ENCODE results near the gene RPL28.
"Not testable (repeated sequence)": the region's sequence is repeated elsewhere in the genome, so short reads cannot be mapped to it uniquely, and the experiment has no call there.

Gene RPL28

DNA sequence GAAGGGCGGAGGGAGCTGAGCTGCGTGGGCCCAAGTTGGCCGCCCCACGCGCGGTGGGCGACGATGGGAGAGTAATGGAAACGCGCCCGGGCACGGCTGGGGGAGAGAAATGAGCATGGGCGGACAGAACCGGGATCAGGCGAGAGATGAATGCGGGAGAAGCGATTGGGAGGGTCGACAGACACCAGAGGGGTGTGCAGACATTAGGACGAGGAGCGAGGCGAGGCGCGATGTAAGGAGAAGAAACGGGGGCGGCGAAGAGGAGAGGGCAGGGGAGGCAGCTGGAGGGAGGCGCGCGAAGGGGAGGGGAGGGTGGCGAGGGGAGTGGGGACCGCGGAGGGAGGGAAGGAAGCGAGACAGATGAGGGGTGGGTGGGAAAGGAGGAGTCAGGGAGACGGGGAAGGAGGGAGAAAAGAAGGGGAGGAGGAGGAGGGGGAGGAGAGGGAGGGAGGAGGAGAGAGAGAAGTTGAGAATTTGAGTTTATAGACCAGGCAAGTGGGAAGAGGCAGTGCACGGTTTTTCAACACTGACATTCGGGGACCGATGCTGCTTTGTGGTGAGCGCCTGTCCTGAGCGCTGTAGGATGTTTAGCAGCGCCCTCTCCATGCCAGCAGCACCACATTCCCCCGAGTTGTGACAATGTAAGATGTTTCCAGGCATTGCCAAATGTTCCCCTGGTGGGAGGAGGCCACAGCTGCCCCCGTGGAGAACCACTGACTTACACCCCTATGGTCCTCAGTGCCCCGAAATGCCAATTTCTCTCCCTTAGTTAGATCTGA lies 57.5 kb downstream of the RPL28 start, which contains the start of gene SHISA7:
TSS of gene SHISA7 (minus strand) at position 256 of the 779 bp plus-strand sequence. CDS start 437 bp downstream, outside the sequence.
- H3K4me1 ChIP-seq, result no peaks in the 10 kb centered on the region
- no peak for DNase-seq
- TF ChIP-seq, protein P1, sequence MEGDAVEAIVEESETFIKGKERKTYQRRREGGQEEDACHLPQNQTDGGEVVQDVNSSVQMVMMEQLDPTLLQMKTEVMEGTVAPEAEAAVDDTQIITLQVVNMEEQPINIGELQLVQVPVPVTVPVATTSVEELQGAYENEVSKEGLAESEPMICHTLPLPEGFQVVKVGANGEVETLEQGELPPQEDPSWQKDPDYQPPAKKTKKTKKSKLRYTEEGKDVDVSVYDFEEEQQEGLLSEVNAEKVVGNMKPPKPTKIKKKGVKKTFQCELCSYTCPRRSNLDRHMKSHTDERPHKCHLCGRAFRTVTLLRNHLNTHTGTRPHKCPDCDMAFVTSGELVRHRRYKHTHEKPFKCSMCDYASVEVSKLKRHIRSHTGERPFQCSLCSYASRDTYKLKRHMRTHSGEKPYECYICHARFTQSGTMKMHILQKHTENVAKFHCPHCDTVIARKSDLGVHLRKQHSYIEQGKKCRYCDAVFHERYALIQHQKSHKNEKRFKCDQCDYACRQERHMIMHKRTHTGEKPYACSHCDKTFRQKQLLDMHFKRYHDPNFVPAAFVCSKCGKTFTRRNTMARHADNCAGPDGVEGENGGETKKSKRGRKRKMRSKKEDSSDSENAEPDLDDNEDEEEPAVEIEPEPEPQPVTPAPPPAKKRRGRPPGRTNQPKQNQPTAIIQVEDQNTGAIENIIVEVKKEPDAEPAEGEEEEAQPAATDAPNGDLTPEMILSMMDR (IDR thresholded peaks at IDR 0.05; ENCODE audit: low read depth, low read length), result no peak
- no peaks in the 10 kb centered on the region for H3K9me3 ChIP-seq
- no peaks in the 10 kb centered on the region for H3K36me3 ChIP-seq
- H3K4me3 ChIP-seq (ENCODE audit: low read depth, low read length), result no peak within 1 kb of the TSS
- peaks cover 63% of the 10 kb centered on the region for H3K27me3 ChIP-seq

DNA sequence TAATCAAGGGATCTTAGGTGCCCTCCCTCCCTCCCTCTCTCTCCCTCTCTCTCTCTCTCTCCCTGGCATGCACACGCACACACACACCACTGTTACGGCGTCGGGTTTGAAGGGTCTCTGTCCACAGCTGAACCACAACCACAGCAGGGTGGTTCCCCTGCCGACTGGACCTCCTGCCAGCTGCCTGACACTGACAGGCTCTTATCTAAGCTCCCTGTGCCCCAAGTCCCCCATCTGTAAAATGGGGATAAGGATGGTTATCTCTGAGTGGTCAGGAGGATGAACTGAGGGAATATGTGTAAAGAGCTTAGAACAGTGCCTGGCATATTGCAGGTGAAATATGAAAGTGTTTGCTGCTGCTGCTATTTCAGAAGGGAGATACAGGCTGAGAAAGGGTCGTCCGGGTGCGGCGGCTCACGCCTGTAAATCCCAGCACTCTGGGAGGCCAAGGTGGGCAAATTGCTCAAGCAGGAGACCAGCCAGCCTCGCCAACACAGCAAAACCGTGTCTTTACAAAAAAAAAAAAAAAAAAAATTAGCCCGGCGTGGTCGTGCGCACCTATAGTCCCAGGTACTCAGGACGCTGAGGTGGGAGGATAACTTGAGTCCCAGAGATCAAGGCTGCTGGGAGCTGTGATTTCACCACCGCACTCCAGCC lies 58.2 kb downstream of the RPL28 start:
- Histone ChIP-seq H3K4me1 (no peaks in the 10 kb centered on the region), H3K27me3 (peaks cover 63% of the 10 kb centered on the region), H3K9me3 (no peaks in the 10 kb centered on the region), H3K4me3 (ENCODE audit: low read depth, low read length) (no peak overlapping the region), H3K36me3 (no peaks in the 10 kb centered on the region)
- TF ChIP-seq, protein P1 (IDR thresholded peaks at IDR 0.05; ENCODE audit: low read depth, low read length), result no peak
- no peak for DNase-seq

DNA sequence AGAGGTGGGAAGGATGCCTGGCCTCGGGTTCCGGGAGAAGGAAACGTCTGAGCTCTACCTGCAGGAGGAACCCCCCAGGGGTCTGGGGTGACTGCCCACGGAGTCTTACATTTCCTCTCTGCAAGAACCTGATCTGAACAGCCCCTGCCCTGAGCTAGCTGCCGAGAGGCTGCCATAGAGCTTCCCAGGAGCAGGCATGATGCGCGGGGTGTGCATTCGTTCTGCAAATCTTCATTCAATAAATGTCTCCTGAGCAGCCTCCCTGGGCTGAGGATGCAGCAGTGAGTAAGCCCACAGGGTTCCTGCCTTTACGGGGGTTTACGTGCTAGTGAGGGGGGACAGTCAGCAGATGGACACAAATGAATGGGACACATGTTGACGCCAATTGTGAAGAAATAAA lies 58.9 kb downstream of the RPL28 start:
- H3K36me3 ChIP-seq, result no peaks in the 10 kb centered on the region
- no peaks in the 10 kb centered on the region for H3K4me1 ChIP-seq
- no peak overlapping the region for H3K4me3 ChIP-seq (ENCODE audit: low read depth, low read length)
- no peaks in the 10 kb centered on the region for H3K9me3 ChIP-seq
- TF ChIP-seq, protein P1 (IDR thresholded peaks at IDR 0.05; ENCODE audit: low read depth, low read length), result no peak
- DNase-seq, result no peak
- peaks cover 67% of the 10 kb centered on the region for H3K27me3 ChIP-seq

DNA sequence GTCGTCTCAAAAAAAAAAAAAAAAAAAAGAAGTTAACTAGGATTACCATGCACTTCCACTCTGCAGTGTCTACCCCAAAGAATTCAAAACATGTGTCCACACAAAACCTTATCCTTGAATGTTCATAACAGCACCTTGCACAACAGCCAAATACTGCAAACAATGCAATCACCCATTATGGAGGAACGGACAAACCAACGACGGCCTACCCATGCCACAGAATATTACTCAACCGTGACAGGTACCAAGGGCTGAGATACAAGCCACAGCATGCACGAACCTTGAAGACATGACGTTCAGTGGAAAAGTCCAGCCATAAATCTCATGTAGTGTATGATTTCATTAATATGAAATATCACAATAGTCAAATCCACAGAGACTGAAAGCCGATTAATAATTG lies 60.3 kb downstream of the RPL28 start:
- H3K4me1 ChIP-seq, result no peaks in the 10 kb centered on the region
- no peak for DNase-seq

DNA sequence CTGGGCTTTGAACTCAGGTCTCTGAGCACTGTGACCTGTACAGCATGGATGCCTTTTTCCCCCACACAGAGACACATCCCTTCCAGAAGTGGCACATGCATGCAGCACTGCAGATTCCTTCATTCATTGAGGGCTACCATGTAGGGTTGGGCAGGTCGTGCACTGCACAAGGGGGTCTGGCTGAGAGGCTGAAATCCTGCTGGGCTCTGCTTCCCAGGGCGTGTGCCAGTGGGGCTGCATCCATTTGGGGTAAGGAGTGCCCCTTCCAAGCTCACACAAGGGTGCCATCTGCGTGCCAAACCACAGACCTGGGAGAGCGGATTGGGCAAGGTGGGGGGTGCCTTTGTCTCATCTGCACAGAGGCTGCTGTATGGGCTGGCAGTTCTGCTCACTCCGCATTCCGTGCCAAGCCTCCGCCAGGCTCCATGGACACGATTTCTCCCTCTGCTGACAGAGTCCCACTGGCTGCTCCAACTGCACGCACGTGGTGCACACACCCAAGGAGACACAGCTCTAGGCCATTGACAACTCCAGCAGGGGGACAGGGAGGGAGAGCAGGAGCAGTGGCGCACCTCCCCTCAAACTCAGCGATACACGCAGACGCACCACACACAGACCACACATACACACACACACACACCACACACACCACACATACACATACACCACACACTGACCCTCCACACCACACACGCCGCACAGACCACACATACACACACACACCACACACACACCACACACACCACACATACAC lies 61.9 kb downstream of the RPL28 start:
- no peak overlapping the region for H3K4me3 ChIP-seq (ENCODE audit: low read depth, low read length)
- H3K4me1 ChIP-seq, result no peaks in the 10 kb centered on the region
- DNase-seq, result peak; percentile 67
- H3K27me3 ChIP-seq, result peaks cover 58% of the 10 kb centered on the region
- H3K9me3 ChIP-seq, result no peaks in the 10 kb centered on the region
- H3K36me3 ChIP-seq, result no peaks in the 10 kb centered on the region
- TF ChIP-seq, protein P1 (IDR thresholded peaks at IDR 0.05; ENCODE audit: low read depth, low read length), result peak; percentile 9; the same call in 1 of the 2 replicates

More for the DNA sequence above, 60.3 kb downstream of the RPL28 start:
- TF ChIP-seq, protein P1 (IDR thresholded peaks at IDR 0.05; ENCODE audit: low read depth, low read length), result no peak
- H3K36me3 ChIP-seq, result no peaks in the 10 kb centered on the region
- no peak overlapping the region for H3K4me3 ChIP-seq (ENCODE audit: low read depth, low read length)
- peaks cover 61% of the 10 kb centered on the region for H3K27me3 ChIP-seq
- no peaks in the 10 kb centered on the region for H3K9me3 ChIP-seq

DNA sequence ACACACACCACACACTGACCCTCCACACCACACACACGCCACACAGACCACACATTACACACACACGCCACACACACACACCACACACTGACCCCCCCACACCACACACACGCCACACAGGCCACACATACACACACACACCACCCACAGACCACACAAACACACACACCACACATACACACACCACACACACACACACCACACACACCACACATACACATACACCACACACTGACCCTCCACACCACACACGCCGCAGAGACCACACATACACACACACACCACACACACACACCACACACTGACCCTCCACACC lies 62.4 kb downstream of the RPL28 start:
- not testable (repeated sequence) for H3K9me3 ChIP-seq; H3K36me3 ChIP-seq; H3K4me1 ChIP-seq; DNase-seq; H3K4me3 ChIP-seq (ENCODE audit: low read depth, low read length)
- peaks cover 53% of the 10 kb centered on the region for H3K27me3 ChIP-seq

Measured in BE2C (cell line).